HG02981 (cell line): ENCODE data around the gene KLHL2.
"Not testable (repeated sequence)": the region's sequence is repeated elsewhere in the genome, so short reads cannot be mapped to it uniquely, and the experiment has no call there.

Source experiments
- ATAC-seq: cut with Tn5 transposase; IDR thresholded peaks from one replicate; pipeline ENCODE4 v1.9.1; 2021; ENCODE audit warnings: mild to moderate bottlenecking, moderate library complexity; ENCODE audit not compliant: unreplicated experiment

KLHL2 gene

GRCh38 chr4:165201806-165202205 lies 5.6 kb upstream of the KLHL2 start:
- ATAC-seq: no peak

GRCh38 chr4:165203541-165204461 lies 3.6 kb upstream of the KLHL2 start:
- ATAC-seq: no peak

GRCh38 chr4:165204462-165204830 lies 2.9 kb upstream of the KLHL2 start:
- no peak for ATAC-seq

- peak; percentile 24 for ATAC-seq
Measured at GRCh38 chr4:165207016-165207430, 338 bp upstream of the KLHL2 start.

- peak; percentile 17 for ATAC-seq
Measured at GRCh38 chr4:165208221-165208652, 876 bp downstream of the KLHL2 start.

GRCh38 chr4:165208741-165209388 lies 1.5 kb downstream of the KLHL2 start:
- ATAC-seq: no peak

- ATAC-seq: no peak
Measured at GRCh38 chr4:165209796-165210195, 2.4 kb downstream of the KLHL2 start.

- no peak for ATAC-seq
Measured at GRCh38 chr4:165210566-165210965, 3.2 kb downstream of the KLHL2 start.

GRCh38 chr4:165212647-165213046 lies 5.3 kb downstream of the KLHL2 start:
- ATAC-seq: not testable (repeated sequence)

GRCh38 chr4:165213404-165213803 lies 6.0 kb downstream of the KLHL2 start:
- ATAC-seq: not testable (repeated sequence)

GRCh38 chr4:165213991-165214709 lies 6.8 kb downstream of the KLHL2 start:
- ATAC-seq: not testable (repeated sequence)

- peak; percentile 63 for ATAC-seq
Measured at GRCh38 chr4:165215034-165215751, 7.8 kb downstream of the KLHL2 start.

- peak; percentile 49 for ATAC-seq
Measured at GRCh38 chr4:165215761-165216487, 8.6 kb downstream of the KLHL2 start.

- ATAC-seq: no peak
Measured at GRCh38 chr4:165217325-165217724, 10.0 kb downstream of the KLHL2 start.

GRCh38 chr4:165221306-165221705 lies 13.9 kb downstream of the KLHL2 start:
- not testable (repeated sequence) for ATAC-seq

- not testable (repeated sequence) for ATAC-seq
Measured at GRCh38 chr4:165221993-165222650, 14.8 kb downstream of the KLHL2 start.

GRCh38 chr4:165222651-165222994 lies 15.3 kb downstream of the KLHL2 start:
- ATAC-seq: no peak

GRCh38 chr4:165227401-165227800 lies 20.0 kb downstream of the KLHL2 start:
- not testable (repeated sequence) for ATAC-seq

GRCh38 chr4:165229490-165230200 lies 22.3 kb downstream of the KLHL2 start:
- ATAC-seq: not testable (repeated sequence)
